GM12891 (cell line): ENCODE results near the gene SIGLEC1.

Source experiments
- POLR2A ChIP-seq: IDR thresholded peaks from 2 replicates; pipeline ENCODE4 v1.6.1; 2011; ENCODE audit warnings: low read depth, low read length, control low read depth
- POLR2AphosphoS5 ChIP-seq: IDR thresholded peaks from 2 replicates; pipeline ENCODE4 v1.6.1; 2011; ENCODE audit warnings: low read depth, low read length, control low read depth

GRCh38 chr20:3728354-3728753 lies 16.0 kb upstream of the SIGLEC1 start:
- no peak for TF ChIP-seq POLR2A
- no peak for TF ChIP-seq POLR2AphosphoS5
